NCI-H2196 treated with DMSO at 0.1 percent for 48 hours (cell line): ENCODE measurements around the gene TTLL5.

ENCODE experiments used
- DNase-seq: peaks from one replicate; lab custom pipeline; 2025; ENCODE audit not compliant: unreplicated experiment; lab: John Stamatoyannopoulos, UW

TTLL5 gene

GRCh38 chr14:75860561-75861160, 199.6 kb downstream of the TTLL5 start:
- DNase-seq = no peak

GRCh38 chr14:75861161-75861621, 200.1 kb downstream of the TTLL5 start:
- DNase-seq = no peak

- no peak for DNase-seq
Measured at GRCh38 chr14:75863221-75863620, 202.2 kb downstream of the TTLL5 start.

- no peak for DNase-seq
Measured at GRCh38 chr14:75864352-75864751, 203.3 kb downstream of the TTLL5 start.

- DNase-seq = no peak
Measured at GRCh38 chr14:75865531-75865930, 204.5 kb downstream of the TTLL5 start.

- DNase-seq = no peak
Measured at GRCh38 chr14:75866970-75867369, 205.9 kb downstream of the TTLL5 start.

- DNase-seq = no peak
Measured at GRCh38 chr14:75871181-75871880, 210.3 kb downstream of the TTLL5 start.

- DNase-seq = no peak
Measured at GRCh38 chr14:75875958-75876357, 214.9 kb downstream of the TTLL5 start.

- DNase-seq = no peak
Measured at GRCh38 chr14:75876530-75876929, 215.5 kb downstream of the TTLL5 start.

- DNase-seq = no peak
Measured at GRCh38 chr14:75877292-75877691, 216.2 kb downstream of the TTLL5 start.

- DNase-seq = no peak
Measured at GRCh38 chr14:75877884-75878283, 216.8 kb downstream of the TTLL5 start.

GRCh38 chr14:75879031-75879430, 218.0 kb downstream of the TTLL5 start:
- no peak for DNase-seq

GRCh38 chr14:75880512-75880911, 219.5 kb downstream of the TTLL5 start:
- no peak for DNase-seq

- no peak for DNase-seq
Measured at GRCh38 chr14:75881994-75882393, 220.9 kb downstream of the TTLL5 start.

GRCh38 chr14:75884198-75884611, 223.2 kb downstream of the TTLL5 start:
- DNase-seq = no peak

- no peak for DNase-seq
Measured at GRCh38 chr14:75885829-75886228, 224.8 kb downstream of the TTLL5 start.

GRCh38 chr14:75886636-75887348, 225.7 kb downstream of the TTLL5 start:
- DNase-seq = no peak

GRCh38 chr14:75888945-75889344, 227.9 kb downstream of the TTLL5 start:
- no peak for DNase-seq

GRCh38 chr14:75896341-75896740, 235.3 kb downstream of the TTLL5 start:
- no peak for DNase-seq

GRCh38 chr14:75904311-75904710, 243.3 kb downstream of the TTLL5 start:
- no peak for DNase-seq

GRCh38 chr14:75905147-75905904, 244.3 kb downstream of the TTLL5 start:
- peak; percentile 13 for DNase-seq
